Uterus (tissue), 2 donors: ENCODE measurements around the gene SLFNL1.

Source experiments
- CTCF ChIP-seq, 4 experiments: fragments of 200-600 bp in 2 of 4; fragments of 450-650 bp in 2 of 4; sonication (generic) in 2 of 4; IDR thresholded peaks; one replicate each; pipeline ENCODE4 v1.5.1; 2016 to 2019; ENCODE audit warnings: antibody characterized with exemption in 4 of 4, mild to moderate bottlenecking in 2 of 4, moderate library complexity in 1 of 4
- POLR2A ChIP-seq, 2 donors: fragments of 450-650 bp; IDR thresholded peaks; one replicate each; pipeline ENCODE4 v1.6.1; 2016; ENCODE audit warnings: antibody characterized with exemption in 2 of 2, mild to moderate bottlenecking in 1 of 2, moderate library complexity in 1 of 2

GRCh38 chr1:41021526-41022308 is at the start of gene SLFNL1:
- no peak for TF ChIP-seq POLR2A (IDR thresholded peaks at IDR 0.05)
- no peak for TF ChIP-seq CTCF (IDR thresholded peaks at IDR 0.05)
